Hepatocyte (in vitro differentiated cells): ENCODE data around the gene RTN4RL1. TPM values are rescaled to one million over a fixed set of nuclear protein-coding genes. Genes with fewer than 3 reads are reported as not detected.
"Not testable (repeated sequence)": the region's sequence is repeated elsewhere in the genome, so short reads cannot be mapped to it uniquely, and the experiment has no call there.

ENCODE experiments used
- DNase-seq: peaks from one replicate; pipeline ENCODE4 v3.0.0-alpha.2; 2016; ENCODE audit warnings: low spot score
- H2AFZ ChIP-seq: fragments of 200-600 bp; sonication (generic); 2 replicates; pipeline ENCODE4 v1.6.0; 2016; ENCODE audit warnings: antibody characterized with exemption, mild to moderate bottlenecking
- H3K27ac ChIP-seq: fragments of 200-600 bp; sonication (generic); 2 replicates; pipeline ENCODE4 v1.5.1; 2016; ENCODE audit warnings: mild to moderate bottlenecking
- H3K27me3 ChIP-seq: fragments of 200-600 bp; sonication (generic); 2 replicates; pipeline ENCODE4 v1.6.1; 2016
- H3K36me3 ChIP-seq: fragments of 200-600 bp; sonication (generic); replicated peaks from 2 replicates; pipeline ENCODE4 v1.5.1; 2016; ENCODE audit warnings: low read depth; ENCODE audit not compliant: insufficient read depth
- H3K4me1 ChIP-seq: fragments of 200-600 bp; sonication (generic); 2 replicates; pipeline ENCODE4 v1.5.1; 2016; ENCODE audit warnings: mild to moderate bottlenecking, moderate library complexity; ENCODE audit not compliant: insufficient read depth
- H3K4me2 ChIP-seq: fragments of 200-600 bp; sonication (generic); 2 replicates; pipeline ENCODE4 v1.6.0; 2016
- H3K4me3 ChIP-seq: fragments of 200-600 bp; sonication (generic); 2 replicates; pipeline ENCODE4 v1.5.1; 2016; ENCODE audit warnings: mild to moderate bottlenecking
- H3K79me2 ChIP-seq: fragments of 200-600 bp; sonication (generic); 2 replicates; pipeline ENCODE4 v1.6.0; 2017; ENCODE audit warnings: mild to moderate bottlenecking
- H3K9me2 ChIP-seq: fragments of 200-600 bp; sonication (generic); replicated peaks from 2 replicates; pipeline ENCODE4 v1.6.0; 2017; ENCODE audit warnings: mild to moderate bottlenecking; ENCODE audit not compliant: insufficient read depth
- H3K9me3 ChIP-seq: fragments of 200-600 bp; sonication (generic); 2 replicates; pipeline ENCODE4 v1.5.1; 2016; ENCODE audit warnings: low read depth, mild to moderate bottlenecking
- H4K20me1 ChIP-seq: fragments of 200-600 bp; sonication (generic); 2 replicates; pipeline ENCODE4 v1.6.0; 2016; ENCODE audit warnings: mild to moderate bottlenecking; ENCODE audit not compliant: insufficient read depth, poor library complexity, severe bottlenecking
- EZH2 ChIP-seq: fragments of 200-600 bp; sonication (generic); IDR thresholded peaks from 2 replicates; pipeline ENCODE4 v1.6.1; 2016; ENCODE audit warnings: antibody characterized with exemption, mild to moderate bottlenecking, borderline replicate concordance
- EZH2phosphoT487 ChIP-seq: fragments of 200-600 bp; sonication (generic); IDR thresholded peaks from one replicate; pipeline ENCODE4 v1.6.1; 2018; ENCODE audit warnings: antibody characterized with exemption, mild to moderate bottlenecking, low read depth, moderate library complexity; ENCODE audit not compliant: unreplicated experiment, severe bottlenecking
- WGBS: methylation state at CpG from one replicate; pipeline ENCODE4 v1.1.6; 2016; ENCODE audit warnings: low lambda C conversion rate; ENCODE audit errors: missing lambda C conversion rate; 5-methylcytosine and 5-hydroxymethylcytosine counted together
- polyA plus RNA-seq: library from polyadenylated mRNA; unstranded; fragments of >200 nt; fragmentation: Nextera tagmentation; extraction: Ambion mirVana; gene quantifications from 2 replicates; pipeline ENCODE4 v1.2.1, GENCODE V29; 2016
- total RNA-seq: library from RNA; depleted of rRNA; stranded (reverse); fragments of >200 nt; gene quantifications from 2 replicates; pipeline ENCODE4 v1.2.3, GENCODE V29; 2014
- TF ChIP-seq, protein P1 (sequence below): fragments of 200-600 bp; sonication (generic); IDR thresholded peaks from 2 replicates; pipeline ENCODE4 v1.5.1; 2016; ENCODE audit warnings: antibody characterized with exemption, mild to moderate bottlenecking; ENCODE audit not compliant: poor library complexity

The RTN4RL1 gene
- total and polyA plus RNA-seq, 2 experiments from 2014 or later: 0.53 to 1.4 TPM

DNA sequence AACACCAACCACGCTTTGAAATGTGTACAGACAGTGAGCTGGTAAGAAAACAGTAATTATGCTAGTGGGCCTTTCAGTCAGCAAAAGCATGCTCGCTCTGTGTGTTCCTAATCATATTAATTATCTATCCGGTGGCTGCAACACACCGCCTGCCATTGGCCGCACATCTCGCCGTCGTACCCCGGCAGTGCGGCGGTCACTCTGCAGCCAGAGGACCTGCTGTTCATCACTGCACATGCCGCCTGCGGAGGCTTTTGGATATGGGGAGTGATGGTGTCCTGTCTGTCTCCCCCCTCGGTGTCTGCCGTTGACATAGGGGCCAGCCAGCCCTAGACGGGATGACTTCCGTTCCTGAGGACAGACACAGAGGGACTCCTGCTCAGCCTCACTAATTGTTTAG is 126.8 kb downstream of the RTN4RL1 start:
- no peaks in the 10 kb centered on the region for H3K27me3 ChIP-seq
- 92% methylated on average over 17 of the region's 17 CpGs for WGBS
- no peaks in the 10 kb centered on the region for H3K4me1 ChIP-seq
- no peak for DNase-seq
- no peaks in the 10 kb centered on the region for H3K9me2 ChIP-seq
- H4K20me1 ChIP-seq: no peaks in the 10 kb centered on the region
- H3K4me3 ChIP-seq: no peak overlapping the region
- no peak overlapping the region for H3K27ac ChIP-seq
- no peaks in the 10 kb centered on the region for H3K79me2 ChIP-seq
- H3K36me3 ChIP-seq: no peaks in the 10 kb centered on the region
- H2AFZ ChIP-seq: no peak overlapping the region
- no peaks in the 10 kb centered on the region for H3K9me3 ChIP-seq
- H3K4me2 ChIP-seq: no peak overlapping the region
- TF ChIP-seq EZH2phosphoT487 (no peak), EZH2 (no peak)
- TF ChIP-seq, protein P1, sequence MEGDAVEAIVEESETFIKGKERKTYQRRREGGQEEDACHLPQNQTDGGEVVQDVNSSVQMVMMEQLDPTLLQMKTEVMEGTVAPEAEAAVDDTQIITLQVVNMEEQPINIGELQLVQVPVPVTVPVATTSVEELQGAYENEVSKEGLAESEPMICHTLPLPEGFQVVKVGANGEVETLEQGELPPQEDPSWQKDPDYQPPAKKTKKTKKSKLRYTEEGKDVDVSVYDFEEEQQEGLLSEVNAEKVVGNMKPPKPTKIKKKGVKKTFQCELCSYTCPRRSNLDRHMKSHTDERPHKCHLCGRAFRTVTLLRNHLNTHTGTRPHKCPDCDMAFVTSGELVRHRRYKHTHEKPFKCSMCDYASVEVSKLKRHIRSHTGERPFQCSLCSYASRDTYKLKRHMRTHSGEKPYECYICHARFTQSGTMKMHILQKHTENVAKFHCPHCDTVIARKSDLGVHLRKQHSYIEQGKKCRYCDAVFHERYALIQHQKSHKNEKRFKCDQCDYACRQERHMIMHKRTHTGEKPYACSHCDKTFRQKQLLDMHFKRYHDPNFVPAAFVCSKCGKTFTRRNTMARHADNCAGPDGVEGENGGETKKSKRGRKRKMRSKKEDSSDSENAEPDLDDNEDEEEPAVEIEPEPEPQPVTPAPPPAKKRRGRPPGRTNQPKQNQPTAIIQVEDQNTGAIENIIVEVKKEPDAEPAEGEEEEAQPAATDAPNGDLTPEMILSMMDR: no peak

DNA sequence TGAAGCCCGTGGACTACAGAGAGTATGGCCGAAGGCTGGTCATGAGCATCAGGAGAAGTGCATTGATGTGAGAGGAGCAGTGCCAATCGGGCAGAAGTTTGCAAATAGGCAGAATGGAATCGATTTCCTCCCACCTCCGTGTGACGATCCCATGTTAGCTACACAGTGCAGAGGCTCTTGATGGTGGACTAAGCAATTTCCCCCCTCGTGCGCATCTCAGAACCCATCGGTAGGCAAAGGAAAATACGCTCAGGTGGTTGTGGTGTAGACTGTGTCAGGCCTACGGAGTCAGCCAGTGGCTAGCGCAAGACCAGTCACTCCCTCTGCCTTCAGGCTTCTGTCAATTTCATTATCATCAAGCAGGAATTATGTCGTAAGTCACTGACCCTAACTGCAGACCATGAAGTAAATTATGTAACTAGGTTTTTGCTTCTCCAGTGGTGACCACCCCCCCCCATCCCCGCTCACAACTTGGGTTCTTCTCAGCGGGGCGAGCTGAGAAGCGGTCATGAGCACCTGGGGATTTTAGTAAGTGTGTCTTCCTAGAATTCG is 128.0 kb downstream of the RTN4RL1 start:
- Histone ChIP-seq H3K4me2 (no peak overlapping the region), H3K36me3 (no peaks in the 10 kb centered on the region), H3K4me3 (no peak overlapping the region), H3K4me1 (no peaks in the 10 kb centered on the region), H3K79me2 (no peaks in the 10 kb centered on the region), H3K9me3 (no peaks in the 10 kb centered on the region), H3K27me3 (no peaks in the 10 kb centered on the region), H2AFZ (no peak overlapping the region), H4K20me1 (no peaks in the 10 kb centered on the region), H3K27ac (no peak overlapping the region), H3K9me2 (no peaks in the 10 kb centered on the region)
- TF ChIP-seq EZH2phosphoT487 (no peak), EZH2 (no peak)
- TF ChIP-seq, protein P1: no peak
- no peak for DNase-seq
- WGBS: 97% methylated on average over 18 of the region's 18 CpGs

DNA sequence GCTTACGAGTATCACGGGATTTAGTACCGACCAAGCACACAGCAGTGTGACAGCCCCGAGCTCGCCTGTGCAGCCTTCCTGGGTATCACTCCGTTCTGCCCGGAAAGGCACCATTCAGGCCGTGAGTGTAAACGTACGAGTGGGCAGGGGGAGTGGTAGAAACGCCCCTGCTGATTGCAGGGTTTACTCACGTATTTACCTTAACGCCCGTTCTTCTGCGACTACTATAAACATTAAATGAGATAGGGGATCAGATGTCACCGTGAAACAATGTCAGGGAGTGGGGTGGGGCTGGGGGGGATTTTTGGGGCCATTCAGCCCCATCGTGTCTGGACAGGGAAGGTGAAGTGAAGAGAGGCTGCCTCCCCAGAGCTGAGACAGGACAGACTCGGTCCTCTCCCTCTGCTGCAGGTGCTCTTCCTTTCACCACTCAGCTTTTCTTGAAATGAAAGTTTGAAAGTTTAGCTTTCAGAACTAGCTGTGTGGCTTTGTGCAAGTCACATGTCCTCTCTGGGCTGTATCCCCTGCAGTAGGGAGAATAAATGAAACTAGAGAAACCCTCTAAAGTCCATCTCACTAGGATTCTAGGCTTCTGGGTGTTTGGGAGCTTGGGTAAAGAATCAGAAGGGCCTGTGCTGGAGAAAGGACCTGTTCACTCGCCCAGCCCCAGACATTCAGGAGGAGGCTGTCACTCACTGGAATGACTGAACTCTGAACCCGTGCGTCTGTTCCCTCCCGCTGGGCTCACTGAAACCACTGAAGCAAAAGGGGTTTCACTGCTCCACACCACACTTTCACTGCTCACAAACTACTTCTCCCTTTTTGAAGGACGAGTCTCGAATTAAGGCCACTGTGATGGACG is 128.7 kb downstream of the RTN4RL1 start:
- no peak for TF ChIP-seq EZH2phosphoT487
- no peak for TF ChIP-seq EZH2
- TF ChIP-seq, protein P1: no peak
- 70% methylated on average over 25 of the region's 25 CpGs for WGBS

DNA sequence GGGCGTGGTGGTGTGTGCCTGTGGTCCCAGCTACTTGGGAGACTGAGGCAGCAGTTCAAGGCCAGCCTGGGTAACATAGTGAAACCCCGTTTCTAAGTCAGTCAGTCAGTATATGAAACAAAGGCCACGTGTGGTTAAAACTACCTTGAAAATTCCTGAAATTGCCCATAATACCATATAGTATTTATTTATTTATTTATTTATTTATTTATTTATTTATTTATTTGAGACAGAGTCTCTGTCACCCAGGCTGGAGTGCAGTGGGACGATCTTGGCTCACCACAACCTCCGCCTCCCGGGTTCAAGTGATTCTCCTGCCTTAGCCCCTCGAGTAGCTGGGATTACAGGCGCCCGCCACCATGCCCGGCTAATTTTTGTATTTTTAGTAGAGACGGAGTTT is 129.7 kb downstream of the RTN4RL1 start:
- not testable (repeated sequence) for H3K9me2 ChIP-seq, H3K4me2 ChIP-seq, H3K9me3 ChIP-seq, H2AFZ ChIP-seq, H3K4me3 ChIP-seq, H3K4me1 ChIP-seq, H3K27ac ChIP-seq, H3K36me3 ChIP-seq, H3K79me2 ChIP-seq, DNase-seq, H4K20me1 ChIP-seq, H3K27me3 ChIP-seq
- 98% methylated on average over 11 of the region's 11 CpGs for WGBS

More for the DNA sequence above, 128.7 kb downstream of the RTN4RL1 start:
- H4K20me1 ChIP-seq: no peaks in the 10 kb centered on the region
- no peak overlapping the region for H3K4me2 ChIP-seq
- H3K27me3 ChIP-seq: no peaks in the 10 kb centered on the region
- H3K79me2 ChIP-seq: no peaks in the 10 kb centered on the region
- no peaks in the 10 kb centered on the region for H3K36me3 ChIP-seq
- no peak overlapping the region for H2AFZ ChIP-seq
- H3K9me3 ChIP-seq: no peaks in the 10 kb centered on the region
- no peaks in the 10 kb centered on the region for H3K4me1 ChIP-seq
- H3K9me2 ChIP-seq: no peaks in the 10 kb centered on the region
- no peak overlapping the region for H3K4me3 ChIP-seq
- no peak for DNase-seq
- no peak overlapping the region for H3K27ac ChIP-seq
